Loucy (cell line): ENCODE measurements around the gene PEAK1.

Source experiments
- CTCF ChIP-seq: fragments of 200-600 bp; sonication (generic); conservative IDR thresholded peaks from 2 replicates; pipeline ENCODE4 v1.5.1; 2014; ENCODE audit warnings: mild to moderate bottlenecking, antibody characterized with exemption, low read length
- EZH2phosphoT487 ChIP-seq: fragments of 200-600 bp; IDR thresholded peaks from 2 replicates; pipeline ENCODE4 v1.6.1; 2018; ENCODE audit warnings: antibody characterized with exemption, mild to moderate bottlenecking, moderate library complexity, borderline replicate concordance

GRCh38 chr15:77287385-77287784 lies 132.5 kb downstream of the PEAK1 start:
- TF ChIP-seq CTCF = no peak
- TF ChIP-seq EZH2phosphoT487 = no peak
